Eye (tissue), 1 donor: ENCODE data around the gene TKTL2.

Source experiments
- DNase-seq: peaks from one replicate; pipeline ENCODE4 v3.0.0-alpha.2; 2015

TKTL2 gene, protein sequence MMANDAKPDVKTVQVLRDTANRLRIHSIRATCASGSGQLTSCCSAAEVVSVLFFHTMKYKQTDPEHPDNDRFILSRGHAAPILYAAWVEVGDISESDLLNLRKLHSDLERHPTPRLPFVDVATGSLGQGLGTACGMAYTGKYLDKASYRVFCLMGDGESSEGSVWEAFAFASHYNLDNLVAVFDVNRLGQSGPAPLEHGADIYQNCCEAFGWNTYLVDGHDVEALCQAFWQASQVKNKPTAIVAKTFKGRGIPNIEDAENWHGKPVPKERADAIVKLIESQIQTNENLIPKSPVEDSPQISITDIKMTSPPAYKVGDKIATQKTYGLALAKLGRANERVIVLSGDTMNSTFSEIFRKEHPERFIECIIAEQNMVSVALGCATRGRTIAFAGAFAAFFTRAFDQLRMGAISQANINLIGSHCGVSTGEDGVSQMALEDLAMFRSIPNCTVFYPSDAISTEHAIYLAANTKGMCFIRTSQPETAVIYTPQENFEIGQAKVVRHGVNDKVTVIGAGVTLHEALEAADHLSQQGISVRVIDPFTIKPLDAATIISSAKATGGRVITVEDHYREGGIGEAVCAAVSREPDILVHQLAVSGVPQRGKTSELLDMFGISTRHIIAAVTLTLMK

GRCh38 chr4:163473576-163473975 is at the start of gene TKTL2:
Gene TKTL2, minus strand, starts transcription at chr4:163473754. Its CDS starts 20 bp downstream, at chr4:163473734.
- DNase-seq = no peak

GRCh38 chr4:163515198-163515597 is 41.6 kb upstream of the TKTL2 start:
- no peak for DNase-seq

DNA sequence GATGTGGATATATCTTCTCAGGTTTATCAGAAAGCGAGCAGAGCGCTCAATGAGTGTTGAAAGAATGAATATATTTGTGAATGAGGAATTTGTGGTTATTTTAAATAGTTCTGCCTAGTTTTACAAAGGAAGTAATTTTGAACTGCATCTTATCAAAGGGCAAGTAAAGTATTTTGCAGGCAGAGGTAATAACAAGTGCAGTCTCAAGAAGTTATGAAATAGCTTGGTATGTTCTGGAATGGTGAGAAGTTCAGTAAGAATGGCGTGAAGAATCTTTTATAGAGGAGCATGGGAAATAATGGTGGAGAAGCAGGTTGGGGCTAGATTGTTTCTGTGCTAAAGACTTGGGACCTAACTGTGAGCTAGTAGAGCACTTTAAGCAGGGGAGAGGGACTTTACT is 31.8 kb upstream of the TKTL2 start:
- DNase-seq = no peak

DNA sequence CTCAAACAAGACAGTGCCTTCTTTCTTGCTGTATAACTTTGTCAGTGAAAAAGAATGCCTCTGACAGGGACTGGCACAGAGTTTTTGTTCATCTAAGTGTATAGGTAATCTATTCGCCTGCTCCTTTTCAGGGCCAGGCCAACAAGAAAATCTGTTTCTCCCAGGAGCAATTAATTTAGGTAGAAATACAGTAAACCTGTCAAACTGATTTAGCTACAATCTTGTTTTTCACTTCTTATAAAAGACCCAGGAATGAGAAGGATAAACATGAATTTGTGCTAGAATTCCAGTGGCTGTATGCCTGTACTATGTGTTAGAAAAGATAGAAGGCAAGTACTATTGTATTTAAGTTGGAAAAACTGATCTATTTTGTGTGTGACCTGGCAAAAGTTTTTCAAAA is 27.0 kb upstream of the TKTL2 start:
- DNase-seq = peak; percentile 28

DNA sequence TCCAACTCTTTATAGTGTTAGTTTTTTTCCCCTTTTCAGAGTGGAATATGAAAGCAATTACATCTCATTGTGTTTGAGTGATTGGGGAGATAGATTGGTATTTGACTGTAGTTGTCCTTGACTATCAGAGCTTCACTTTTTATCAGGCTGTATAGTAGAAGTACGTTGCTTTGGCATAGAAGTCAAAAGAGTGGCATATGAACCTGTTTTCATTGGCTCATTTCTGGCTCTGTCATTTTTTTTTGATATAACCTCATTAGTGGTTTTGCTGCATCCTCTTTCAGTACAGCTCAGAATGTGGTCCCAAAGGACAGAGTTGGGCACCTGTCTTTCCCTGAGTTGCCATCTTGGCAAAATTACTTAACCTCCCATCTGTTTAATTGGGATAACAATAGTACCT is 22.3 kb upstream of the TKTL2 start:
- peak; percentile 31 for DNase-seq

DNA sequence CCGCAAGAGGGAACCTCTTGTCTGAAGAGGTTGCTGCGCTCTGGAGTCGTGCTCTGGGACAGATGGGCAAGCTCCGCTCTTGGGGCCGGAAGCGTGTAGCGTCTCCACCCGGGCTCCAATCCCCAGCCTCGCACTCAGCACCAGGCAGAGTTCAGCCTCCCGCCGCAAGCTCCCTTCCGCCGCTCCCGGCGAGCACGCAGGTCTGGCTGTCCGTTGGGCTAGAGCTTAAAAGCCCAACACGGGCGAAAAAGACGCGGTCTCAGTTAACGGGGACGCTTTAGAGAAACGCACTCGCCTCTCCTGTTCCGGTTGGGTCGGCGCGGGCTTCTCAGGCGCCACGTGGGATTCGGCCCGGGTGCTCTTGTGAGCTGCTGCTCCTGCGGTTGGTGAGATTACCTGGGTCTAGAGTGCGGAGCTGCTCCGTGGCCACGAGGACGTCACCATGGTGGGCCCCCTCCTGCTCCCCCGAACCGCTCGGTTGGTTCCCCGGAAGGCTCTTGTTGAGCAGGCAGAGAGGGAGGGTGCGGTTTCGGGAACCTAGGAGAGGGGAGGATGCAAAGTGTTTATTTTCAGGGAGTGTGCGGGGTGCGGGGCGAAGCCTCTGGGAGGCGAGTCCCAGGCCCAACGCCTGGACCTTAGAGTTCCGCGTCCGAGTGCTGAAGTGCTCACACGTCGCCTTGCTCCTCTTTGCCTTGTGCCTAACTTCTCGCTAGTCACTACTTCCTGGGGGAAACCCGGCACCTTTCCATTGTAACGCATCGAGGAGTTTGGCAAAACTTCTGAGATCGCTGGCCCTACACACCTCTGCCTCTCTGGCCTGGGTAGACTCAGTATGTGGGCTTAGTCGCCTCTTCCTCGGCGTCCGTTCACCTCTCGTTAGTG is 21.0 kb upstream of the TKTL2 start, which contains the start of gene TMA16:
TSS of gene TMA16 (plus strand) at position 331 of the 882 bp plus-strand sequence. CDS start at position 443, 112 bp downstream.
- DNase-seq = peak; percentile 96

GRCh38 chr4:163493643-163494359 is 20.2 kb upstream of the TKTL2 start:
- no peak for DNase-seq

DNA sequence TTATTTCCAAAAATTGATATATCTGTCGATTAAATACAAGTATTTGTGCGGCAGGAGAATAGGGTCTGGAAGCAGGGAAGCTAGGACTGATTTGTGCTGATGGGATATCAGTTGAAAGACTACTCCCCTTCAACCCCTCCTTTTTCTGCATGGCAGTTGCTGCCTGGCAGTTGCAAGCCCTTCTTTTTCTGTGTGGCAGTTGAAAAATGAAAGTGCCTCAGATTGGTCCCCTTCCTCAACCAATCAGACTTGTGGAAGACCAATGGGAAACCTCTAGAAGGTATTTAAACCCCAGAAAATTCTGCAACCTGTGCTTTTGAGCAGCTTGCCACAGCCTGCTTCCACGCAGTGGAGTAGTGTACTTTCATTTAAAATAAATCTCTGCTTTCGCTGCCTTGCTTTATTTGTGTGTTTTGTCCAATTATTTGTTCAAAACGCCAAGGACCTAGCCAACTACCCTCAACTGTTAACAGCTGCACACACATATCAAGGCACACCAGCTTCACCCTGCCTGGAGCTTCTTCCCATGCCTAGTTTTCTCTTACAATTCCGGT is 19.5 kb upstream of the TKTL2 start:
- DNase-seq = peak; percentile 25

DNA sequence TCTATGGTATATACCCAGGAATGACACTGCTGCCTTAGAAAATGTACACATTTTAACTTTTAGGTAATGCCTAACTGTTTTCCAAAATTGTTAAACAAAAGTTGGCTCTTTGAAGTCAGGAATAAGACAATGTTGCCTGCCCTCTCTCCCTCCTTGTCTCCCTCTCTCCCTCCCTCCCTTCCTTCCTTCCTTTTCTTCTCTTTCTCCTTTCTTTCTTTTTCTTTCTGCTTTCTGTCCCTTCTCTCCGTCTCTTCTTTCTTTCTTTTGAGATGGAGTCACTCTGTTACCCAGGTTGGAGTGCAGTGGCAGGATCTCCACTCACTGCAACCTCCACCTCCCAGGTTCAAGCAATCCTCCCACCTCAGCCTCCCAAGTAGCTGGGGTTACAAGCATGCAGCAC is 16.4 kb upstream of the TKTL2 start:
- DNase-seq = no peak

- DNase-seq = no peak
Observed at GRCh38 chr4:163486321-163486720, 12.8 kb upstream of the TKTL2 start.

GRCh38 chr4:163485589-163485988 is 12.0 kb upstream of the TKTL2 start:
- DNase-seq = no peak

DNA sequence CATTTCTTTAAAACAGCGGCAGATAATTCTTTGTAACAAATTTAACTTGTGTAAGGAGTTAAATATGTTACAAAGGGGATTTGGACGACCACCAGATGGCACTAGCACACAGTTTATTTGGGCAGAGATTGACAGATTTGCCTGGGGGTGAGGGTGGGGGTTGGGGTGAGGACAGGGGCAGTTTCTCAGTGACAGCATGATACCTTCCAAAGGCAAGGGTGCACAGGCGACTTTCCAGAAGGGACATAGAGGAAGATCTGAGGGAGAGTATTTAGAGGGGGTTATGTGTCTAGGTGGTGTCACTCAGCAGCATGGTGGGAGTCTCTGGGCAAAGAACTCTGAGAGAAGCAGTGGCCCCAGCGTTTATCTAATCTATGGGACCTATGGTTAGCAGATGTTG is 11.4 kb upstream of the TKTL2 start:
- DNase-seq = peak; percentile 84

- DNase-seq = no peak
Observed at GRCh38 chr4:163482190-163482589, 8.6 kb upstream of the TKTL2 start.

GRCh38 chr4:163476761-163477438 is 3.3 kb upstream of the TKTL2 start:
- no peak for DNase-seq

DNA sequence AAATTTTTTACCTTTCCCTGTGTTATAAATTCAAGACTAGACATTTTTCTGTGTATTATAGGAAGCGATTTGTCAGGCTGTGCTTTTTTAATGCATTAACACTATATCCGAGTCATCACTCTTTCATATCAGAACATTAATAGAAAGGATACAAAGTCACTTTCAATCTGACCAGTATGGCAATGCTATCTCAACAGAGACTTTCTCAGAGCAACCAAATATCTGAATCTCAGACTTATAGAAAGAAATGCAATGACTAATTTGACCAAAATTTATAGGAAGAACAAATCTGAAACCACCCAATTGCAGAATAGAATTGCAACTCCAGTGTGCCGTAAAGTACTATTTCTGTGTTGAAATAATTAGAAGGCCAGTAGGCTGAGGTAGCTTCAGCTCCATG is 473 bp upstream of the TKTL2 start:
- DNase-seq = no peak

DNA sequence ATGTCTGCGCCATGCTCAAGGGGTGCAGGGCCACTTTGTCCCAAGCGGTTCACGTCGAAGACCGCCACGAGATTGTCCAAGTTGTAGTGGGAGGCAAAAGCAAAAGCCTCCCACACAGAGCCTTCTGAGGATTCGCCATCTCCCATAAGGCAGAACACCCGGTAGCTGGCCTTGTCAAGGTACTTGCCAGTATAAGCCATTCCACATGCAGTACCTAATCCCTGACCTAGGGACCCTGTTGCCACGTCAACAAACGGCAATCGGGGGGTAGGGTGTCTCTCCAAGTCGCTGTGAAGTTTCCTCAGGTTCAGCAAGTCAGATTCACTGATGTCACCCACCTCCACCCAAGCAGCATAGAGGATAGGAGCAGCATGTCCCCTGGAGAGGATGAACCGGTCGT is 424 bp downstream of the TKTL2 start:
- no peak for DNase-seq

DNA sequence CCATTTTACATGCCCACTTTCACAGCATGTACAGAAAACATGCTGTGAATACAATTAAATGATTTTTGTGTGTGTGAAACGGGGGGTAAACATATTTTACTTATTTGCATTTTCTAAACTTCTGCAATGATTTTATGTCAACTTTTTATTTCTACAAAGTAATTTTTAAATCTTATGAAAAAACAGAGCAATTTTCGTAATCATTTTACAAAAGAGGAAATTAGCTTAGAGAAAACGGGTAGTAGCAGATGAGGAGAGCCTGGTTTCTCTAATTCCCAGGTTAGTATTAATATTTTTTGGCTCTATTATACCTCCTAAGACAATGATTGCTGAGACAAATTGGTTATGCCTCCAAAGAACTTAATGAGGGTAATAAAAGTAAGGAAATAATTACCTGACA is 3.2 kb downstream of the TKTL2 start:
- DNase-seq = no peak

DNA sequence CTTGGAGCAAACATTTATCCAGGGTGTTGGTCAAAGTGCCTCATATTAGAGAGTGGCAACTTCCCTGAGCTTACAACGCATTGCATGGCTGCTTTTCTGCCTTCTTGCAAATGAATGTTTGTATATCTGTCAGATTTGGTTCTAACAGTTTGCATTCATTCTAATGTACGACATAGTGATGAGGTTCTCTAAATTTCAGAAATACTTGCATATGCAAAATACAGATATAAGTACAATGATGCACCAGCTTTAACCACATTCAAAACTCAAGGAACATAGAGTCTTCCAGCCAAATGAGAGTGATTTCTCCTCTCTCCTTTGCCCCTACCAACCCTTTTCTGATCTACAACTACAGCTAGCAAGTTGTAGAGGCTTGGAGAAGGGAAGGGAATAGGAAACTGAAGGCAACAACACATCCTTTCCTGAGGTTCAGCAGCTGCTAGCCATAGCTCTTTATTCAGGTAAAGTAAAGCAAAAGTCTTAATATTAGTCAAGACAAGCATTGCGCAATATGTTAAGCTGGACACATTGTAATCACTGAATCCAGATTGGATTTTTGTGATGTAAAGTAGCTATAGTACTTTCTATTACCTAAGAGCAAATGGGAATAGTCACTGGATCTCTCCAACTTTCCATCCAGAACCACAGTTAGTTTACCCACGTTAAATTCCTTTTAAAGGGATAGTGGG is 6.3 kb downstream of the TKTL2 start:
- DNase-seq = no peak

- DNase-seq = no peak
Observed at GRCh38 chr4:163462556-163462955, 11.0 kb downstream of the TKTL2 start.

- peak; percentile 45 for DNase-seq
Observed at GRCh38 chr4:163448540-163449203, 24.9 kb downstream of the TKTL2 start.

DNA sequence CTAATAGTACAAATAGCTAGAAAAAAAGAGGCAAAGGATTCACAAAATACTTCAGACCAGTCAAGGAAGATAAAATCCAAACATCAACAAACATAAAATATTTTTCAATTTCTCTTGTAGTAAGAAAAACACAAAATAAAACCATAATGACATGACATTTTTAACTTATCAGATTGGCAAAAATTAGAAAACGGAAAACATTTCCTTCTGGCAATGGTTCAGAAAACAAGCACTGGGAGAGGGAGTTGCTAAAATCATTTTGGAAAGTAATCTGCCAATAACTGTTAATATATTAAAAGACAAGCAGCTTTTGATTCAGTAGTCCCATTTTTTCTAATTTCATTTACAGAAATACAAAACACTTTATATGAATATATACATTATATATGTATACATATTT is 26.1 kb downstream of the TKTL2 start:
- no peak for DNase-seq
